ENCODE results near the gene ETS1.

DNA sequence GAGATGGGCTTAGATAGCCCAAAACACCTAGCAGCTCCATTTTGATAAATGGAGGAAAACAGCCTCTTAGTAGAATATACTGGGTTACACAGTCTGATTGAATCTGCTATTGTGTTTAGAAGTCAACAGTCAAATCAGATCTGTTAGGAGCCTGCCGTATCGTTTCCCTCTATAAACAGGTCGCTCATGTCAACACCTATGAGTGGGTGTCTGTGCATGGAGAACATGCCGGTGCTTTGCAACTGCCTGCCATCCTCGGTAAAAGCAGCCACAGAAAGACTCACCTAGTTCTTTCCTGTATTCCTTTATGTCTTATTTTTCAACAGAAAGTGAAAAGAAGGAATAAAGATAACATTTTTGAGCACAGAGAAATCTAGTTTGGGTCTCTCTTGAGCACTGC lies 99.4 kb downstream of the ETS1 start:
- TF ChIP-seq, protein P1, sequence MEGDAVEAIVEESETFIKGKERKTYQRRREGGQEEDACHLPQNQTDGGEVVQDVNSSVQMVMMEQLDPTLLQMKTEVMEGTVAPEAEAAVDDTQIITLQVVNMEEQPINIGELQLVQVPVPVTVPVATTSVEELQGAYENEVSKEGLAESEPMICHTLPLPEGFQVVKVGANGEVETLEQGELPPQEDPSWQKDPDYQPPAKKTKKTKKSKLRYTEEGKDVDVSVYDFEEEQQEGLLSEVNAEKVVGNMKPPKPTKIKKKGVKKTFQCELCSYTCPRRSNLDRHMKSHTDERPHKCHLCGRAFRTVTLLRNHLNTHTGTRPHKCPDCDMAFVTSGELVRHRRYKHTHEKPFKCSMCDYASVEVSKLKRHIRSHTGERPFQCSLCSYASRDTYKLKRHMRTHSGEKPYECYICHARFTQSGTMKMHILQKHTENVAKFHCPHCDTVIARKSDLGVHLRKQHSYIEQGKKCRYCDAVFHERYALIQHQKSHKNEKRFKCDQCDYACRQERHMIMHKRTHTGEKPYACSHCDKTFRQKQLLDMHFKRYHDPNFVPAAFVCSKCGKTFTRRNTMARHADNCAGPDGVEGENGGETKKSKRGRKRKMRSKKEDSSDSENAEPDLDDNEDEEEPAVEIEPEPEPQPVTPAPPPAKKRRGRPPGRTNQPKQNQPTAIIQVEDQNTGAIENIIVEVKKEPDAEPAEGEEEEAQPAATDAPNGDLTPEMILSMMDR (optimal IDR thresholded peaks at IDR 0.05 in 1 of 3, IDR thresholded peaks at IDR 0.05 in 1 of 3, conservative IDR thresholded peaks at IDR 0.05 in 1 of 3; ENCODE audit: extremely low read depth in 1 of 3, insufficient read depth in 2 of 3, low read length in 3 of 3): no peak
- no peak for TF ChIP-seq EZH2 (IDR thresholded peaks at IDR 0.05; ENCODE audit: low read length)

Measured in keratinocyte (primary cell).